Mesenchymal stem cell (in vitro differentiated cells and primary cell): ENCODE measurements around the gene SEMA3B.

Source experiments
- DNase-seq: peaks from one replicate; pipeline ENCODE4 v3.0.0-alpha.2; 2013
- H2AFZ ChIP-seq: one replicate; pipeline ENCODE4 v1.6.1; 2013; ENCODE audit warnings: low read depth, mild to moderate bottlenecking, control low read depth, inconsistent platforms, low read length, moderate library complexity
- H2AK5ac ChIP-seq: 2 replicates; pipeline ENCODE4 v1.6.1; 2013; ENCODE audit warnings: low read length, moderate library complexity, mild to moderate bottlenecking, inconsistent platforms; ENCODE audit not compliant: severe bottlenecking
- H2BK120ac ChIP-seq: one replicate; pipeline ENCODE4 v1.6.1; 2013; ENCODE audit warnings: low read depth, mild to moderate bottlenecking, inconsistent platforms, low read length, moderate library complexity
- H2BK12ac ChIP-seq, 2 experiments: one replicate each; pipeline ENCODE4 v1.6.1; 2013; ENCODE audit warnings: inconsistent platforms in 2 of 2, low read length in 2 of 2, mild to moderate bottlenecking in 2 of 2, moderate library complexity in 2 of 2, control low read depth in 1 of 2
- H2BK15ac ChIP-seq: one replicate; pipeline ENCODE4 v1.6.1; 2013; ENCODE audit warnings: mild to moderate bottlenecking, low read depth, inconsistent platforms; ENCODE audit not compliant: poor library complexity, severe bottlenecking
- H2BK5ac ChIP-seq: 2 replicates; pipeline ENCODE4 v1.6.1; 2013; ENCODE audit warnings: low read depth, mild to moderate bottlenecking, low read length, control low read depth, inconsistent platforms; ENCODE audit not compliant: poor library complexity, severe bottlenecking
- H3K14ac ChIP-seq, 2 experiments: one replicate each; pipeline ENCODE4 v1.6.1; 2013; ENCODE audit warnings: inconsistent platforms in 2 of 2, low read length in 2 of 2, control low read depth in 1 of 2, mild to moderate bottlenecking in 1 of 2, moderate library complexity in 1 of 2
- H3K18ac ChIP-seq, 2 experiments: one replicate each; pipeline ENCODE4 v1.6.1; 2013; ENCODE audit warnings: inconsistent platforms in 2 of 2, low read length in 2 of 2, control low read depth in 1 of 2, low read depth in 1 of 2, mild to moderate bottlenecking in 1 of 2
- H3K23ac ChIP-seq, 2 experiments: one replicate each; pipeline ENCODE4 v1.6.1; 2013; ENCODE audit warnings: inconsistent platforms in 2 of 2, low read length in 2 of 2, mild to moderate bottlenecking in 2 of 2, moderate library complexity in 2 of 2, control low read depth in 1 of 2
- H3K27ac ChIP-seq: 2 replicates; pipeline ENCODE4 v1.5.1; 2013; ENCODE audit warnings: mild to moderate bottlenecking, moderate library complexity, low read length, control low read depth, inconsistent platforms; ENCODE audit not compliant: poor library complexity, severe bottlenecking
- H3K27me3 ChIP-seq, 2 experiments: 2 replicates each; pipeline versions ENCODE4 v1.6.1 to v1.7.0; 2013; ENCODE audit warnings: low read length in 2 of 2, mild to moderate bottlenecking in 2 of 2, moderate library complexity in 2 of 2, control low read depth in 1 of 2, inconsistent platforms in 1 of 2; ENCODE audit not compliant: control insufficient read depth in 1 of 2, insufficient read depth in 1 of 2
- H3K36me3 ChIP-seq, 2 experiments: 2 replicates each; pipeline versions ENCODE4 v1.6.1 to v1.7.0; 2013; ENCODE audit warnings: low read length in 2 of 2, control low read depth in 1 of 2, inconsistent platforms in 1 of 2, low read depth in 1 of 2, mild to moderate bottlenecking in 1 of 2; ENCODE audit not compliant: insufficient read depth in 2 of 2, control insufficient read depth in 1 of 2
- H3K4ac ChIP-seq, 2 experiments: one replicate each; pipeline ENCODE4 v1.6.1; 2013; ENCODE audit warnings: inconsistent platforms in 2 of 2, low read length in 2 of 2, mild to moderate bottlenecking in 2 of 2, moderate library complexity in 2 of 2, control low read depth in 1 of 2, low read depth in 1 of 2
- H3K4me1 ChIP-seq: 2 replicates; pipeline ENCODE4 v1.6.1; 2013; ENCODE audit warnings: low read depth, low read length, control low read depth; ENCODE audit not compliant: control insufficient read depth, insufficient read depth
- H3K4me2 ChIP-seq: 2 replicates; pipeline ENCODE4 v1.6.1; 2013; ENCODE audit warnings: low read length, mild to moderate bottlenecking, inconsistent platforms; ENCODE audit not compliant: poor library complexity, severe bottlenecking
- H3K4me3 ChIP-seq, 2 experiments: 2 replicates each; pipeline versions ENCODE4 v1.5.1 to v1.7.0; 2013; ENCODE audit warnings: low read length in 2 of 2, mild to moderate bottlenecking in 2 of 2, control low read depth in 1 of 2, low read depth in 1 of 2; ENCODE audit not compliant: insufficient read depth in 1 of 2
- H3K79me1 ChIP-seq: replicated peaks from 2 replicates; pipeline ENCODE4 v1.6.1; 2013; ENCODE audit warnings: mild to moderate bottlenecking, control low read depth, low read length, inconsistent platforms; ENCODE audit not compliant: poor library complexity, severe bottlenecking
- H3K9ac ChIP-seq: 2 replicates; pipeline ENCODE4 v1.7.0; 2013; ENCODE audit warnings: mild to moderate bottlenecking, low read length, moderate library complexity
- H3K9me3 ChIP-seq: 2 replicates; pipeline ENCODE4 v1.7.0; 2013; ENCODE audit warnings: mild to moderate bottlenecking, low read length; ENCODE audit not compliant: control insufficient read depth
- H4K8ac ChIP-seq: one replicate; pipeline ENCODE4 v1.6.1; 2013; ENCODE audit warnings: inconsistent platforms, mild to moderate bottlenecking, low read length, moderate library complexity
- H4K91ac ChIP-seq: one replicate; pipeline ENCODE4 v1.6.1; 2013; ENCODE audit warnings: mild to moderate bottlenecking, low read length, inconsistent platforms
- WGBS: methylation state at CpG from one replicate; pipeline ENCODE4 v1.1.7; 2013; ENCODE audit warnings: mixed read lengths; 5-methylcytosine and 5-hydroxymethylcytosine counted together

Gene SEMA3B

GRCh38 chr3:50248387-50248786, 20.6 kb upstream of the SEMA3B start:
- no peaks in the 10 kb centered on the region for H3K79me1 ChIP-seq
- H3K18ac ChIP-seq, result peak overlapping the region; percentile 5 to 47
- WGBS, result 33% methylated on average over 3 of the region's 3 CpGs
- no peak overlapping the region for H2BK5ac ChIP-seq
- no peak for DNase-seq
- H3K14ac ChIP-seq, result no peak overlapping the region
- peak overlapping the region; percentile 38 for H4K8ac ChIP-seq
- H3K9me3 ChIP-seq, result no peaks in the 10 kb centered on the region
- H3K23ac ChIP-seq, result peak overlapping the region in 1 of 2 experiments; percentile 40
- no peak overlapping the region for H4K91ac ChIP-seq
- no peak overlapping the region for H2AFZ ChIP-seq
- peak overlapping the region; percentile 9 for H2BK120ac ChIP-seq
- H2AK5ac ChIP-seq, result peak overlapping the region; percentile 76
- H2BK15ac ChIP-seq, result peak overlapping the region; percentile 17
- H3K27me3 ChIP-seq, result no peaks in the 10 kb centered on the region
- peak overlapping the region; percentile 47 for H3K9ac ChIP-seq
- peaks cover 68% of the 10 kb centered on the region for H3K4me1 ChIP-seq
- H3K36me3 ChIP-seq, result peaks cover 40 to 73% of the 10 kb centered on the region in 2 experiments
- H3K4ac ChIP-seq, result no peak overlapping the region
- peak overlapping the region in 1 of 2 experiments; percentile 51 for H2BK12ac ChIP-seq
- peak overlapping the region; percentile 65 for H3K27ac ChIP-seq
- H3K4me2 ChIP-seq, result no peak overlapping the region
- H3K4me3 ChIP-seq, result no peak overlapping the region

- Histone ChIP-seq H3K27ac (peak overlapping the region; percentile 65), H3K4me3 (no peak overlapping the region), H2BK12ac (no peak overlapping the region), H3K9me3 (no peaks in the 10 kb centered on the region), H3K79me1 (no peaks in the 10 kb centered on the region), H3K14ac (peak overlapping the region in 1 of 2 experiments; percentile 23), H4K8ac (no peak overlapping the region), H3K36me3 (peaks cover 42 to 77% of the 10 kb centered on the region in 2 experiments), H2BK120ac (no peak overlapping the region), H3K4me2 (no peak overlapping the region), H2BK5ac (no peak overlapping the region), H2BK15ac (no peak overlapping the region), H3K18ac (no peak overlapping the region), H3K23ac (no peak overlapping the region), H3K4me1 (peaks cover 71% of the 10 kb centered on the region), H2AK5ac (no peak overlapping the region), H2AFZ (no peak overlapping the region), H3K9ac (peak overlapping the region; percentile 47), H4K91ac (no peak overlapping the region), H3K4ac (no peak overlapping the region), H3K27me3 (no peaks in the 10 kb centered on the region)
- 96% methylated on average over 5 of the region's 5 CpGs for WGBS
- DNase-seq, result no peak
These were observed 19.5 kb upstream of the SEMA3B start for GRCh38 chr3:50249457-50249856.

DNA sequence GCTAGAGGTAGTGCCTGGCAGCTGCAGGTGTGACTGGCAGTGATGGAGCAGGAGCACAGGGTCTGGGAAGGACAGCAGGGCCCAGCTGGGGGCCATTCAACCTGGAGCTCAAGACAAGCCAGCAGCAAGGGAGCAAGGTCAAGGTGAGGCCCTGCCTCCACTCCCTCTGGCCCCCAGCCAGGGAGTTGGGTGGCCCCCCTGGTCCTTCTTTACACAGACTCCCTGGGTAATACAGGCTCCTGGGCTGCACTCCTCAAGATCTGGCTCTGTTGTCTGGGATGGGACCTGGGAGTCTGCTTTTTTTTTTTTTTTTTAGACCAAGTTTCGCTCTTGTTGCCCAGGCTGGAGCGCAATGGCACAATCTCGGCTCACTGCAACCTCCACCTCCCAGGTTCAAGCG, 18.4 kb upstream of the SEMA3B start:
- Histone ChIP-seq H3K23ac (no peak overlapping the region), H3K4ac (no peak overlapping the region), H3K79me1 (peaks cover 2% of the 10 kb centered on the region), H2BK120ac (no peak overlapping the region), H3K4me1 (peaks cover 75% of the 10 kb centered on the region), H2AK5ac (no peak overlapping the region), H3K14ac (no peak overlapping the region), H2BK5ac (no peak overlapping the region), H2BK15ac (no peak overlapping the region), H3K27ac (no peak overlapping the region), H2AFZ (no peak overlapping the region), H3K4me2 (no peak overlapping the region), H4K8ac (no peak overlapping the region), H3K9me3 (no peaks in the 10 kb centered on the region), H3K27me3 (no peaks in the 10 kb centered on the region), H3K18ac (peak overlapping the region in 1 of 2 experiments; percentile 13), H3K36me3 (peaks cover 48 to 80% of the 10 kb centered on the region in 2 experiments), H3K9ac (peak overlapping the region; percentile 50), H4K91ac (no peak overlapping the region), H2BK12ac (peak overlapping the region in 1 of 2 experiments; percentile 19), H3K4me3 (no peak overlapping the region)
- WGBS, result 100% methylated on average over 1 of the region's 4 CpGs
- no peak for DNase-seq

DNA sequence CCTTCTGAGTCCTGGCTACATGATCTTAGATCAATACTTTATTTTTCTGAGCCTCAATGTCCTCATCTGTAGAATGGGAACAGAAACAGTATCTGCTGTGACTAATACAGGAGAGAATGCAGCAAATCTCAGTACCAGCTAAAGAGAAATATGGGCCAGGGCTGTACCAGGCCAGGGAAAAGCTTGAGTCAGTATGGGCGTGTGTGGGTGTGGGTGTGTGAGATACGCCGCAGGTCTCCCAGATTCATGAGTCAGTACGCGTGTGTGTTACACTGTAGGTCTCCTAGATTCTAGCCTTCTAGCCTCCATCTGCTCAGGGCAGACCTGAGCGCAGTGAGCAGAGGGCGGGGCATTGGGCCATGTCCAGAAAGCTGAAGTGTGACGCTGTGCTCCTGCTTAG, 17.7 kb upstream of the SEMA3B start:
- no peak overlapping the region for H3K23ac ChIP-seq
- H3K4me1 ChIP-seq, result peaks cover 70% of the 10 kb centered on the region
- no peak overlapping the region for H3K27ac ChIP-seq
- peaks cover 4% of the 10 kb centered on the region for H3K79me1 ChIP-seq
- DNase-seq, result peak; percentile 63
- H4K91ac ChIP-seq, result no peak overlapping the region
- H2BK5ac ChIP-seq, result no peak overlapping the region
- peaks cover 50 to 82% of the 10 kb centered on the region in 2 experiments for H3K36me3 ChIP-seq
- no peak overlapping the region for H2BK120ac ChIP-seq
- H2BK15ac ChIP-seq, result no peak overlapping the region
- no peak overlapping the region for H3K4ac ChIP-seq
- peak overlapping the region in 1 of 2 experiments; percentile 13 for H3K18ac ChIP-seq
- H3K9ac ChIP-seq, result peak overlapping the region; percentile 34
- H3K14ac ChIP-seq, result peak overlapping the region in 1 of 2 experiments; percentile 53
- H3K4me2 ChIP-seq, result no peak overlapping the region
- H2AFZ ChIP-seq, result no peak overlapping the region
- H3K4me3 ChIP-seq, result no peak overlapping the region
- 71% methylated on average over 8 of the region's 8 CpGs for WGBS
- H2AK5ac ChIP-seq, result no peak overlapping the region
- no peak overlapping the region for H4K8ac ChIP-seq
- peak overlapping the region in 1 of 2 experiments; percentile 17 for H2BK12ac ChIP-seq
- H3K9me3 ChIP-seq, result no peaks in the 10 kb centered on the region
- no peaks in the 10 kb centered on the region for H3K27me3 ChIP-seq
